ENCODE data around the gene KLK11. TPM values are rescaled to one million over a fixed set of nuclear protein-coding genes. Genes with fewer than 3 reads are reported as not detected.

KLK11 gene
- total and polyA plus RNA-seq, 2 donors (not counting 1 experiment from before 2014, with no cell fraction given), result not detected

DNA sequence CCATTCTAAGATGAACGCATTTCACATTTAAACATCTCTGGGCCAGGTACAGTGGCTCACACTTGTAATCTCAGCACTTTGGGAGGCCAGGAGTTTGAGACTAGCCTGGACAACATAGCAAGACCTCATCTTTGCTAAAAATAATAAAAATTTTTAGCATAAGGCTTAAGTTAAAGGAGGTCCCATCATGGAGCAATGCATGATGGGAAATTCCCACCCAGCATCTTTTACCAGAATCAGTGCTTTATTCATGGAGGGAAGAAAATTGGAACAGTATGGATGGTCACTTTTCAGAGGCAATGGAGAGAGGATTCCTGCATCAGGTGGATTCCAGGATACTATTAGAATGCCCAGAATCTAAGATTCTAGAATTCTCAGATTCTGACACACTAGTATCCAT is 21.2 kb downstream of the KLK11 start:
- Histone ChIP-seq H3K79me2 (ENCODE audit: control insufficient read depth, insufficient read depth, low read length) (no peaks in the 10 kb centered on the region), H3K9me3 (ENCODE audit: control extremely low read depth in 1 of 3, control insufficient read depth in 2 of 3, insufficient read depth in 1 of 3, low read length in 2 of 3) (peaks cover 0 to 33% (median 0%) of the 10 kb centered on the region in 3 donors), H2AFZ (ENCODE audit: insufficient read depth, low read depth, low read length, poor library complexity, severe bottlenecking) (no peak overlapping the region), H3K27me3 (replicated peaks in 1 of 4; ENCODE audit: control extremely low read depth in 1 of 4, control insufficient read depth in 3 of 4, insufficient read depth in 4 of 4, low read length in 3 of 4) (peaks cover 0 to 19% (median under 1%) of the 10 kb centered on the region in 4 experiments), H3K27ac (ENCODE audit: low read length in 2 of 2) (no peak overlapping the region), H3K36me3 (replicated peaks in 1 of 2; ENCODE audit: control extremely low read depth in 1 of 2, control insufficient read depth in 1 of 2, extremely low read depth in 1 of 2, insufficient read depth in 2 of 2, low read length in 1 of 2) (no peaks in the 10 kb centered on the region), H3K4me1 (ENCODE audit: control insufficient read depth in 2 of 2, insufficient read depth in 2 of 2, low read length in 2 of 2) (no peaks in the 10 kb centered on the region), H3K9ac (ENCODE audit: low read length) (no peak overlapping the region), H4K20me1 (ENCODE audit: control insufficient read depth, insufficient read depth, low read length, poor library complexity, severe bottlenecking) (no peaks in the 10 kb centered on the region), H3K4me3 (ENCODE audit: control extremely low read depth in 1 of 5, extremely low read depth in 1 of 5, insufficient read depth in 1 of 5, low read depth in 2 of 5, low read length in 4 of 5) (no peak overlapping the region), H3K4me2 (replicated peaks; ENCODE audit: low read depth, low read length, poor library complexity, severe bottlenecking) (no peak overlapping the region)
- ATAC-seq (ENCODE audit: low read depth) (no peak), DNase-seq (no peak)
- Mint-ChIP-seq H3K4me1 (no peaks in the 10 kb centered on the region), H3K4me3 (no peak overlapping the region), H3K27ac (no peak overlapping the region), H3K9me3 (ENCODE audit: insufficient read depth) (no peaks in the 10 kb centered on the region), H3K27me3 (peaks cover 20% of the 10 kb centered on the region)
- intact Hi-C loops (cut with micrococcal nuclease), result no loop called here
- WGBS (ENCODE audit: insufficient coverage), result 83% methylated on average over 1 of the region's 1 CpG
- TF ChIP-seq EZH2 (IDR thresholded peaks at IDR 0.05; ENCODE audit: borderline replicate concordance, insufficient read depth, low read depth, low read length, poor library complexity, severe bottlenecking) (no peak), CTCF (IDR thresholded peaks at IDR 0.05) (no peak)
- ChIA-PET POLR2A (no interaction called here), CTCF (no interaction called here)

GRCh38 chr19:51003316-51003715 is 23.1 kb downstream of the KLK11 start:
- Mint-ChIP-seq H3K4me3 (no peak overlapping the region), H3K4me1 (no peaks in the 10 kb centered on the region), H3K9me3 (ENCODE audit: insufficient read depth) (no peaks in the 10 kb centered on the region), H3K27me3 (peaks cover 32% of the 10 kb centered on the region), H3K27ac (no peak overlapping the region)
- DNase-seq, result no peak
- Histone ChIP-seq H3K27me3 (replicated peaks in 1 of 4; ENCODE audit: control extremely low read depth in 1 of 4, control insufficient read depth in 3 of 4, insufficient read depth in 4 of 4, low read length in 3 of 4) (peaks cover 0 to 22% (median 2%) of the 10 kb centered on the region in 4 experiments), H3K4me3 (ENCODE audit: control extremely low read depth in 1 of 5, extremely low read depth in 1 of 5, insufficient read depth in 1 of 5, low read depth in 2 of 5, low read length in 4 of 5) (no peak overlapping the region), H3K9ac (ENCODE audit: low read length) (no peak overlapping the region), H3K4me2 (replicated peaks; ENCODE audit: low read depth, low read length, poor library complexity, severe bottlenecking) (no peak overlapping the region), H3K79me2 (ENCODE audit: control insufficient read depth, insufficient read depth, low read length) (no peaks in the 10 kb centered on the region), H3K4me1 (ENCODE audit: control insufficient read depth in 2 of 2, insufficient read depth in 2 of 2, low read length in 2 of 2) (no peaks in the 10 kb centered on the region), H4K20me1 (ENCODE audit: control insufficient read depth, insufficient read depth, low read length, poor library complexity, severe bottlenecking) (no peaks in the 10 kb centered on the region), H3K36me3 (replicated peaks in 1 of 2; ENCODE audit: control extremely low read depth in 1 of 2, control insufficient read depth in 1 of 2, extremely low read depth in 1 of 2, insufficient read depth in 2 of 2, low read length in 1 of 2) (no peaks in the 10 kb centered on the region), H3K27ac (ENCODE audit: low read length in 2 of 2) (no peak overlapping the region), H3K9me3 (ENCODE audit: control extremely low read depth in 1 of 3, control insufficient read depth in 2 of 3, insufficient read depth in 1 of 3, low read length in 2 of 3) (peaks cover 0 to 33% (median 0%) of the 10 kb centered on the region in 3 donors), H2AFZ (ENCODE audit: insufficient read depth, low read depth, low read length, poor library complexity, severe bottlenecking) (no peak overlapping the region)
- ChIA-PET CTCF (no interaction called here), POLR2A (no interaction called here)
- ATAC-seq (ENCODE audit: low read depth), result no peak
- 72% methylated on average over 7 of the region's 7 CpGs for WGBS (ENCODE audit: insufficient coverage)
- no peak for TF ChIP-seq CTCF (IDR thresholded peaks at IDR 0.05)
- no peak for TF ChIP-seq EZH2 (IDR thresholded peaks at IDR 0.05; ENCODE audit: borderline replicate concordance, insufficient read depth, low read depth, low read length, poor library complexity, severe bottlenecking)
- intact Hi-C loops (cut with micrococcal nuclease), result no loop called here

Measured in B cell (primary cell).